GM12874 (cell line): ENCODE data around the gene TSACC.

Experiments used
- TF ChIP-seq, protein P1 (sequence below): IDR thresholded peaks from 2 replicates; pipeline ENCODE4 v1.5.1; 2011; ENCODE audit warnings: low read depth, mild to moderate bottlenecking, control low read depth, low read length, moderate library complexity; ENCODE audit not compliant: insufficient read depth

Gene TSACC

DNA sequence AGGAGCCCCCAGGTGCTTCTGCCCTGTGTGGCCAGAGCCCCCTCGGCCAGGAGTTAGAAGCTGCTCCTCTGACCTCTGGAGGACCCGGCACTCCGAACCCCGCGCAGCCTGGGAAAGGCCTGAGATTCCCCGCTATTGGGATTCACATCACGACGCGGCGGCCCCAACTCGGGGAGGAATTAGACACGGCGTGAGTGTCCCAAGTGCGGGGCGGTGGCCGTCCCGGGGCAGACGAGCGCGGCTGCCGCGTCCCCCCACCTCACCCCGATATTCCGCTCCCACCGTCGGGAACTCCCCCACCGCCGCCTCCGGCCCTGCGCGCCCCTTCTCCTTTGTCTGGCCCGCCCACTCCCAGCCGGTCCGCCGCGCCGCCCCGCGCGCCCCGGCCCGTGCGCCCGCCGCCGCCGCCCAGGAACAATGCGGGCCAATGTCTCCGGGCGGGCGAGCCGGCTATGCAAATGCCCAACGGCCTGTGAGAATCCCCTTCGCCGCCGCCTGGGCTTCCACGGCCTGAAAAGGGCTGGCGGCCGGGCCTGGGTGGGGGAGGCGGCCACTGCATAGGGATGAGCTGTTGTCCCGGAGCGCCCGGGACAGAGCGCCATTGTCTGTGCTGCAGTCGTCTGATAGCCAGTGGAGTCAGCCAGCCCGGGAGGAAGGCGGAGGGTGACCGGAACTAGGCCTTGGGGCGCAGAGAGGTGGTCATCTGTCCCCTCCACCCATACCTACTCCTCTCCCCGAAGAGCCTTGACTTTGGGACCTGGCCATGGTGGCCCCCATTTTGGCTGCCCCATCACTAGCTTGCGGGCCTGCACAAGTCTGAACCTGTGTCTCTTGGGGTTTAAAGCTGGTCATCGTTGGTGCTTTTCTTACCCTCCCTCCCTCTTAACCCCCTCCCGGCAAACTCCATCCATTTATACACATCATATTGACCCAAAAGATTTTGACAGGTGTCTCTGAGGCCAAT, 50.1 kb downstream of the TSACC start:
- TF ChIP-seq, protein P1, sequence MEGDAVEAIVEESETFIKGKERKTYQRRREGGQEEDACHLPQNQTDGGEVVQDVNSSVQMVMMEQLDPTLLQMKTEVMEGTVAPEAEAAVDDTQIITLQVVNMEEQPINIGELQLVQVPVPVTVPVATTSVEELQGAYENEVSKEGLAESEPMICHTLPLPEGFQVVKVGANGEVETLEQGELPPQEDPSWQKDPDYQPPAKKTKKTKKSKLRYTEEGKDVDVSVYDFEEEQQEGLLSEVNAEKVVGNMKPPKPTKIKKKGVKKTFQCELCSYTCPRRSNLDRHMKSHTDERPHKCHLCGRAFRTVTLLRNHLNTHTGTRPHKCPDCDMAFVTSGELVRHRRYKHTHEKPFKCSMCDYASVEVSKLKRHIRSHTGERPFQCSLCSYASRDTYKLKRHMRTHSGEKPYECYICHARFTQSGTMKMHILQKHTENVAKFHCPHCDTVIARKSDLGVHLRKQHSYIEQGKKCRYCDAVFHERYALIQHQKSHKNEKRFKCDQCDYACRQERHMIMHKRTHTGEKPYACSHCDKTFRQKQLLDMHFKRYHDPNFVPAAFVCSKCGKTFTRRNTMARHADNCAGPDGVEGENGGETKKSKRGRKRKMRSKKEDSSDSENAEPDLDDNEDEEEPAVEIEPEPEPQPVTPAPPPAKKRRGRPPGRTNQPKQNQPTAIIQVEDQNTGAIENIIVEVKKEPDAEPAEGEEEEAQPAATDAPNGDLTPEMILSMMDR, result no peak

DNA sequence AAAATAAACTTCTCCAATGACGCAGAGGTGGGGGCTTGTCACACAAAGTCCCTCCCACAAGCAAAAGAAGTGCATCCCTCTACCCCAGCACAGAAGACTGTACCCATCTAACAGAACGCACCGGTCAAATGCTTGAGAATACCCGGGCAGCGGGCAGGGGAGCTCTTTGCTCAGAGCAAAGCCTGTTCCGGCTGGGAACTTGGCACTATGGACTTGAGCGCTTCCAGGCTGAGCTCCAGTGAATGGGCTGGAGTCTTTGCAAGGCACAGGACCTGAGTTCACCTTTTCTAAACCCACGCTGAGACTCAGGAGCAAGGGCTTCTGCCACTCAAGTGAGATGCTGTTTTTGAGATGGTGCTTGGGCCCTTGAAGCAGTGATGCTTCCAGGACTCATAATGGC, 51.0 kb downstream of the TSACC start:
- TF ChIP-seq, protein P1, result no peak

DNA sequence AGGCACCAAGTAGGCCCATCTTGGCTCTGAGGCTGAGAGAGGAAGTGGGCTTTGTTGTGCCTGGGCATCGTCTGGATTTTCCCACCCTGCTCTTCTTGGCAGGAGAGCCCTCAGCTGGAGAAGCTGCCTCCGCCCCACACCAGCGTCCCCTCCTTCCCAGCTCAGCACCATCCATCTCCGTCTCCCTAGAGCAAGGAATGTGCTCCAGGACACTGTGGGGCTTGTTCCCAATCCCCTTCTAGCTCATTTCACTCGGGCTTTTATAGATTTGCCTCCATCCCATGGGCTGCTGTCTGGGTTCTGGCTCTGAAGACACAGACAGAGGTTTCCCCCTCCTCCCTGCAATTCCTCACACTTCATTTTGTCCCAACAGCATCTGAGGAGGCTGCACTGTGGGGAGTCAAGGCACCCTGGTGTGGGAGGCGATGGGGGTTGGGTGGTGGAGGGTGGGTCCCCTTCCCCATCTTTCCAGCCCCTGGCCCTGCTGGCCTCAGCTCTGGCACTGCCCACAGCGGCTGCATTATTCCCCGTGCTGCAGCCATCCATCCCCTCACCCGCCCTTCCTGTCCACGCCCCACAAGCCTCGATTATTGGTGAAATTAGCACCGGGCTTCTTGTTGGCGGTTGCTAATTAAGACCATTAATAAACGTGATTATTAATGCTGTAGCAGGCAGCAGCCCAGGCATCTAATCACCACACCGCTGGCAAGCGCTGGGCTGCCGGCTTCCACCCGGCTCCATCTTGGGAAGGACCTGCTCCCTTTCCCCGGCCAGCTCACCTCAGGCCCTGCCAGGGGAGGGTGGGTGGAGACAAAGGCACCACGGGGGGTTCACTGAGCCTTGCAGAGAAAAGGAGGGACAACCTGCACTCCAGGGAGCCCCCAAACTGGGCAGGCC, 52.4 kb downstream of the TSACC start:
- TF ChIP-seq, protein P1, result no peak

DNA sequence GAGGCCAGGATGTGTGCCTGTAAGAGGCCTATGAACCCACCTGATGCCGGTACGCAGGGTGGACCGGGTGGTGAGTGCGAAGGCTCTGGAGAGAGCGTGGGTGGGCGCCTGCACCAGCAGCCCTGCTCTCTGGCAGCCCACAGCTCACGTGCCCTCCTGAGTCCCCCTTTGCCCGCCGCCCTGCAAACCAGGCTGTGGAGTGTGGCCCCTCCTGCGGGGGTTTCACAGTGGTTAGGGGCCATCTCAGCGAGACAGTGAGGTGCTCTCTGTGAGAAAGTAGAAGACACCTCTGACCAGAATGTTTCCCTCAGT, 53.0 kb downstream of the TSACC start:
- TF ChIP-seq, protein P1, result no peak

DNA sequence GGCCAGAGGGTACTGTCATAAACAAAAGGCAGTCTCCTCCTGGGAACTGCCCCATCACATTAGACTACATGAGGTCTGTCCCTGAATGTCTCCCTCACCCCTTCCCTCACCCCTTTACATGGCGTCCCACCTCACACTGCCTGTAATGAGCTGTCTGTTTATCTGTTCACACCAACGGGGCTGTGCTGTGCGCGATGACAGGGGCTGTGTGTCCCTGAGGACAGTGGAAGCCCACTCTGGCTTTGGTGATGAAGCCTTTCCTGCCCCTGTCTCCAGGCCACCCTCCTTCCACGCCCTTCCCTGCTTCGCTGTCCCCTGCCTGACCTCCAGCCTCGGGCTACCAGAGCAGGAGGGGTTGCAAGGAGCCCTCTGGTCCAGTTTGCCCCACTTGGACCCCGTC, 53.4 kb downstream of the TSACC start:
- TF ChIP-seq, protein P1, result no peak

DNA sequence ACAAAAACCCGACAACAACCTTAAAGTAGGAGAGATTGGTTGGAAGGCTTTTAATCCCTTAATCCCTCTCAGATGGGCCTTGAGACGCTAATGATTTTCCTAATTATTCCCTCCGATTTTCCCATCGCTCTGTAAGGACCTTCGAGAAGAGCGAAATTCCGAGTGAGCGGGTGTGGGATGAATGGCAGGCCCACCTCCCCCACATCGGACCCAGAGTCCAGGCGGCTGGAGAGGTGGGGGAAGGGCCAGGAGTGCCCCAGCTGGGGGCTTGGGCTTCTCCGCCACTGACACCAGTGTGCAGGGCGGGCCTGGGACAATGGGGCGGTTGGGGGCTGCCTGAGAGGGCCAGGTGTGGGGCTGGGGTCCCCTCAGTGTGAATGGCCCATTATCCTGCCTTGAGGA, 54.1 kb downstream of the TSACC start:
- TF ChIP-seq, protein P1, result no peak

DNA sequence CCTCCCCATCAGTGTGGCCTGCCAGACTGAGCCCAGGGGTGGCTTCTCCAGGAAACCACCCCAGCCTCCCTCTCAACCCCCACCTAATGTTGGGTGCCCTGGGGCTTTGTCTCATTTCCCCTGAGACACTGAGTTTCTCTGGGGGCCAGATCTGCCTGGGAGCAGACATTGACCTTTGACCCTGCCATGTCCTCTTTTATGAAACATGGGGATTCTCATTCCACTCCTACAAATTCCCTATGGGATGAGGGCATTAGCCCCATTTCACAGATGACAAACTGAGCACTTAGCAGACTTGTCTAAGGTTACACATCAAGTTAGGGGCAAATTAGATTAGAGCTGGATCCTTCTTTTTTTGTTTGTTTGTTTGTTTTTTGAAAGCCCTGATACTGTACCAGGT, 54.8 kb downstream of the TSACC start:
- TF ChIP-seq, protein P1, result no peak
